HUES6 (cell line): ENCODE results near the gene CHST13.

Experiments used
- H3K27ac ChIP-seq: 2 replicates; pipeline ENCODE4 v1.7.0; 2013; ENCODE audit warnings: low read depth, mild to moderate bottlenecking, low read length, inconsistent platforms
- H3K27me3 ChIP-seq: 2 replicates; pipeline ENCODE4 v1.6.1; 2013; ENCODE audit warnings: low read length; ENCODE audit not compliant: control insufficient read depth, insufficient read depth
- H3K36me3 ChIP-seq: 2 replicates; pipeline ENCODE4 v1.6.1; 2013; ENCODE audit warnings: low read length; ENCODE audit not compliant: control insufficient read depth, insufficient read depth
- H3K4me1 ChIP-seq: 2 replicates; pipeline ENCODE4 v1.6.1; 2013; ENCODE audit warnings: low read length; ENCODE audit not compliant: control insufficient read depth, insufficient read depth
- H3K4me3 ChIP-seq: 2 replicates; pipeline ENCODE4 v1.5.1; 2013; ENCODE audit warnings: low read depth, low read length
- H3K9ac ChIP-seq: one replicate; pipeline ENCODE4 v1.6.1; 2013; ENCODE audit warnings: mild to moderate bottlenecking, low read length
- H3K9me3 ChIP-seq: 2 replicates; pipeline ENCODE4 v1.6.1; 2013; ENCODE audit warnings: low read depth, low read length; ENCODE audit not compliant: control insufficient read depth, insufficient read depth

The CHST13 gene

GRCh38 chr3:126543457-126544061 lies 19.6 kb downstream of the CHST13 start:
- H3K9me3 ChIP-seq: no peaks in the 10 kb centered on the region
- H3K9ac ChIP-seq: no peak overlapping the region
- peaks cover 8% of the 10 kb centered on the region for H3K4me1 ChIP-seq
- no peak overlapping the region for H3K4me3 ChIP-seq
- no peaks in the 10 kb centered on the region for H3K27me3 ChIP-seq
- no peak overlapping the region for H3K27ac ChIP-seq
- no peaks in the 10 kb centered on the region for H3K36me3 ChIP-seq

GRCh38 chr3:126544596-126545281 lies 20.8 kb downstream of the CHST13 start:
- Histone ChIP-seq H3K4me3 (no peak overlapping the region), H3K27me3 (no peaks in the 10 kb centered on the region), H3K4me1 (peaks cover 19% of the 10 kb centered on the region), H3K27ac (no peak overlapping the region), H3K9me3 (no peaks in the 10 kb centered on the region), H3K36me3 (no peaks in the 10 kb centered on the region), H3K9ac (no peak overlapping the region)

GRCh38 chr3:126545544-126545943 lies 21.6 kb downstream of the CHST13 start:
- peaks cover 27% of the 10 kb centered on the region for H3K4me1 ChIP-seq
- H3K27me3 ChIP-seq: no peaks in the 10 kb centered on the region
- no peak overlapping the region for H3K9ac ChIP-seq
- H3K36me3 ChIP-seq: no peaks in the 10 kb centered on the region
- no peaks in the 10 kb centered on the region for H3K9me3 ChIP-seq
- no peak overlapping the region for H3K27ac ChIP-seq
- H3K4me3 ChIP-seq: no peak overlapping the region

- H3K27me3 ChIP-seq: no peaks in the 10 kb centered on the region
- no peaks in the 10 kb centered on the region for H3K9me3 ChIP-seq
- peaks cover 27% of the 10 kb centered on the region for H3K4me1 ChIP-seq
- H3K36me3 ChIP-seq: no peaks in the 10 kb centered on the region
- no peak overlapping the region for H3K9ac ChIP-seq
- H3K4me3 ChIP-seq: no peak overlapping the region
- H3K27ac ChIP-seq: no peak overlapping the region
These were observed 22.1 kb downstream of the CHST13 start for GRCh38 chr3:126546013-126546412.

GRCh38 chr3:126546549-126547239 lies 22.7 kb downstream of the CHST13 start:
- no peak overlapping the region for H3K9ac ChIP-seq
- no peaks in the 10 kb centered on the region for H3K9me3 ChIP-seq
- H3K27me3 ChIP-seq: no peaks in the 10 kb centered on the region
- H3K36me3 ChIP-seq: no peaks in the 10 kb centered on the region
- H3K4me1 ChIP-seq: peaks cover 27% of the 10 kb centered on the region
- H3K4me3 ChIP-seq: no peak overlapping the region
- H3K27ac ChIP-seq: no peak overlapping the region

- no peak overlapping the region for H3K9ac ChIP-seq
- H3K9me3 ChIP-seq: no peaks in the 10 kb centered on the region
- no peak overlapping the region for H3K4me3 ChIP-seq
- no peaks in the 10 kb centered on the region for H3K27me3 ChIP-seq
- peaks cover 27% of the 10 kb centered on the region for H3K4me1 ChIP-seq
- H3K36me3 ChIP-seq: no peaks in the 10 kb centered on the region
- H3K27ac ChIP-seq: no peak overlapping the region
These were observed 23.8 kb downstream of the CHST13 start for GRCh38 chr3:126547721-126548120.

- H3K9ac ChIP-seq: peak overlapping the region; percentile 64
These were observed 24.9 kb downstream of the CHST13 start for GRCh38 chr3:126548556-126549466.

GRCh38 chr3:126549861-126550487 lies 26.0 kb downstream of the CHST13 start:
- Histone ChIP-seq H3K9me3 (no peaks in the 10 kb centered on the region), H3K4me3 (no peak overlapping the region), H3K36me3 (no peaks in the 10 kb centered on the region), H3K4me1 (peaks cover 27% of the 10 kb centered on the region), H3K27ac (no peak overlapping the region), H3K27me3 (no peaks in the 10 kb centered on the region), H3K9ac (no peak overlapping the region)

More at GRCh38 chr3:126548556-126549466, 24.9 kb downstream of the CHST13 start:
- Histone ChIP-seq H3K36me3 (no peaks in the 10 kb centered on the region), H3K4me3 (peak overlapping the region; percentile 27; the same call in 1 of the 2 replicates), H3K9me3 (no peaks in the 10 kb centered on the region), H3K27me3 (no peaks in the 10 kb centered on the region), H3K4me1 (peaks cover 27% of the 10 kb centered on the region), H3K27ac (peak overlapping the region; percentile 53; the same call in 1 of the 2 replicates)

GRCh38 chr3:126550488-126551051 lies 26.6 kb downstream of the CHST13 start:
- Histone ChIP-seq H3K4me3 (no peak overlapping the region), H3K4me1 (peaks cover 27% of the 10 kb centered on the region), H3K36me3 (no peaks in the 10 kb centered on the region), H3K9ac (no peak overlapping the region), H3K9me3 (no peaks in the 10 kb centered on the region), H3K27ac (no peak overlapping the region), H3K27me3 (no peaks in the 10 kb centered on the region)
